IMR-90 (cell line): ENCODE measurements around the gene FARS2. TPM values are rescaled to one million over a fixed set of nuclear protein-coding genes. Genes with fewer than 3 reads are reported as not detected.

Experiments used
- ATAC-seq: fragments of 200-7000 bp; cut with Tn5 transposase; 2 replicates; pipeline ENCODE4 v1.9.1; 2020; ENCODE audit warnings: low read depth, mild to moderate bottlenecking, moderate library complexity
- BruUV-seq: library from RNA; stranded (reverse); fragments of 400-500 nt; replicated peaks from 2 replicates; lab custom pipeline; 2021; lab: Mats Ljungman, UMichigan
- CTCF ChIA-PET: fragments of 300-600 bp; formaldehyde crosslinking; extraction: SDS; loops from one replicate; lab custom pipeline; 2021; ENCODE audit warnings: antibody characterized with exemption; lab: Yijun Ruan, JAX
- POLR2A ChIA-PET: fragments of 300-600 bp; sonication (Branson Sonifier 250); formaldehyde crosslinking; loops from one replicate; lab custom pipeline; 2022; ENCODE audit warnings: antibody characterized with exemption; ENCODE audit not compliant: unreplicated experiment; lab: Charles Lee
- DNase-seq: peaks from one replicate; pipeline ENCODE4 v3.0.0; 2013
- H2AFZ ChIP-seq: replicated peaks from 2 replicates; pipeline ENCODE3; 2013; ENCODE audit warnings: low read length, mild to moderate bottlenecking; ENCODE audit not compliant: poor library complexity
- H2AK5ac ChIP-seq: 2 replicates; pipeline ENCODE4 v1.6.1; 2013; ENCODE audit warnings: low read depth, low read length, inconsistent platforms
- H2AK9ac ChIP-seq: replicated peaks from 2 replicates; pipeline ENCODE3; 2013; ENCODE audit warnings: mild to moderate bottlenecking, low read depth, low read length, moderate library complexity; ENCODE audit not compliant: poor library complexity
- H2BK120ac ChIP-seq: 2 replicates; pipeline ENCODE4 v1.6.1; 2013; ENCODE audit warnings: low read depth, low read length, inconsistent platforms
- H2BK15ac ChIP-seq: 3 replicates; pipeline ENCODE4 v1.6.1; 2013; ENCODE audit warnings: low read depth, low read length, inconsistent platforms
- H2BK20ac ChIP-seq: 2 replicates; pipeline ENCODE4 v1.6.1; 2013; ENCODE audit warnings: low read depth, mild to moderate bottlenecking, inconsistent platforms, low read length, moderate library complexity
- H2BK5ac ChIP-seq: 2 replicates; pipeline ENCODE4 v1.6.1; 2013; ENCODE audit warnings: mild to moderate bottlenecking, low read depth, low read length, inconsistent platforms; ENCODE audit not compliant: poor library complexity, severe bottlenecking
- H3K14ac ChIP-seq: replicated peaks from 2 replicates; pipeline ENCODE4 v1.6.1; 2013; ENCODE audit warnings: low read depth, low read length, inconsistent platforms
- H3K18ac ChIP-seq: 2 replicates; pipeline ENCODE4 v1.6.1; 2013; ENCODE audit warnings: low read depth, low read length, control low read depth
- H3K23ac ChIP-seq: 2 replicates; pipeline ENCODE4 v1.6.1; 2013; ENCODE audit warnings: low read depth, low read length, inconsistent platforms
- H3K27ac ChIP-seq: 2 replicates; pipeline ENCODE4 v1.5.1; 2013; ENCODE audit warnings: mild to moderate bottlenecking, control low read depth, low read length; ENCODE audit not compliant: insufficient read depth
- H3K27me3 ChIP-seq: 2 replicates; pipeline ENCODE4 v1.6.1; 2013; ENCODE audit warnings: low read length; ENCODE audit not compliant: control insufficient read depth, insufficient read depth
- H3K36me3 ChIP-seq: 2 replicates; pipeline ENCODE4 v1.6.1; 2013; ENCODE audit warnings: low read length, mixed read lengths; ENCODE audit not compliant: control insufficient read depth, insufficient read depth
- H3K4ac ChIP-seq: 2 replicates; pipeline ENCODE4 v1.6.1; 2013; ENCODE audit warnings: low read depth, low read length, inconsistent platforms
- H3K4me1 ChIP-seq: 2 replicates; pipeline ENCODE4 v1.6.1; 2013; ENCODE audit warnings: low read length, mixed read lengths; ENCODE audit not compliant: control insufficient read depth, insufficient read depth
- H3K4me2 ChIP-seq: 2 replicates; pipeline ENCODE4 v1.6.1; 2013; ENCODE audit warnings: low read depth, mild to moderate bottlenecking, control low read depth, low read length, moderate library complexity
- H3K4me3 ChIP-seq: 2 replicates; pipeline ENCODE4 v1.5.1; 2013; ENCODE audit warnings: low read depth, mild to moderate bottlenecking, control low read depth, low read length, moderate library complexity; ENCODE audit not compliant: insufficient read depth
- H3K56ac ChIP-seq: 2 replicates; pipeline ENCODE4 v1.6.1; 2013; ENCODE audit warnings: low read length, inconsistent platforms; ENCODE audit not compliant: insufficient read depth; ENCODE audit errors: extremely low read depth
- H3K79me1 ChIP-seq, 2 experiments: 2 replicates each; pipeline ENCODE4 v1.6.1; 2013; ENCODE audit warnings: low read length in 2 of 2, inconsistent platforms in 1 of 2, low read depth in 1 of 2
- H3K9ac ChIP-seq: 2 replicates; pipeline ENCODE4 v1.6.1; 2013; ENCODE audit warnings: low read depth, low read length, control low read depth
- H3K9me1 ChIP-seq: 2 replicates; pipeline ENCODE4 v1.6.1; 2013; ENCODE audit warnings: low read length, inconsistent platforms; ENCODE audit not compliant: insufficient read depth
- H3K9me3 ChIP-seq: 2 replicates; pipeline ENCODE4 v1.6.1; 2013; ENCODE audit warnings: low read length; ENCODE audit not compliant: control insufficient read depth, insufficient read depth
- H4K20me1 ChIP-seq: 2 replicates; pipeline ENCODE4 v1.6.1; 2013; ENCODE audit warnings: low read length, inconsistent platforms; ENCODE audit not compliant: insufficient read depth
- H4K5ac ChIP-seq: 2 replicates; pipeline ENCODE4 v1.6.1; 2013; ENCODE audit warnings: mild to moderate bottlenecking, low read depth, low read length, control low read depth
- H4K8ac ChIP-seq, 2 experiments: 2 replicates each; pipeline ENCODE4 v1.6.1; 2013; ENCODE audit warnings: low read depth in 2 of 2, low read length in 2 of 2, control low read depth in 1 of 2, inconsistent platforms in 1 of 2
- H4K91ac ChIP-seq: 2 replicates; pipeline ENCODE4 v1.6.1; 2013; ENCODE audit warnings: low read depth, low read length, inconsistent platforms; ENCODE audit not compliant: insufficient read depth
- CEBPB ChIP-seq: IDR thresholded peaks from 2 replicates; pipeline ENCODE4 v1.6.1; 2012; ENCODE audit warnings: low read depth, low read length, improper control_type of control experiment
- CHD1 ChIP-seq: IDR thresholded peaks from 2 replicates; pipeline ENCODE4 v1.6.1; 2012; ENCODE audit warnings: low read depth, low read length, improper control_type of control experiment
- CTCF ChIP-seq: conservative IDR thresholded peaks from 2 replicates; pipeline ENCODE4 v1.5.1; 2012; ENCODE audit warnings: mild to moderate bottlenecking, low read depth, low read length, improper control_type of control experiment
- MAFK ChIP-seq: IDR thresholded peaks from 2 replicates; pipeline ENCODE4 v1.6.1; 2012; ENCODE audit warnings: low read depth, low read length, improper control_type of control experiment
- MXI1 ChIP-seq: IDR thresholded peaks from 2 replicates; pipeline ENCODE4 v1.6.1; 2012; ENCODE audit warnings: low read depth, mild to moderate bottlenecking, low read length, moderate library complexity, borderline replicate concordance
- RAD21 ChIP-seq: IDR thresholded peaks from 2 replicates; pipeline ENCODE4 v1.6.1; 2012; ENCODE audit warnings: low read length, improper control_type of control experiment
- WGBS, 2 experiments: methylation state at CpG; one replicate each; pipeline versions ENCODE4 v1.1.5 to v1.1.7; 2013; ENCODE audit warnings: missing lambda C conversion rate in 2 of 2; ENCODE audit not compliant: insufficient read length in 1 of 2; ENCODE audit errors: extremely low coverage in 2 of 2; 5-methylcytosine and 5-hydroxymethylcytosine counted together
- dilution Hi-C: fragments of 300-500 bp; cut with HindIII; formaldehyde crosslinking; loops from one replicate; pipeline ENCODE4 v1.14.3; 2018; ENCODE audit warnings: low sequenced_read_pairs; ENCODE audit not compliant: unreplicated experiment
- in situ Hi-C: fragments of 300-500 bp; cut with MboI; formaldehyde crosslinking; loops from 3 replicates; pipeline ENCODE4 v1.14.3; 2019; ENCODE audit warnings: low sequenced_read_pairs, inconsistent platforms, mixed read lengths
- intact Hi-C: fragments of 100-400 bp; cut with micrococcal nuclease; formaldehyde crosslinking; loops from 2 replicates; pipeline ENCODE4 v1.10.0; 2022
- polyA plus RNA-seq, 3 experiments: library from polyadenylated mRNA; depleted of rRNA; stranded (reverse); fragments of >200 nt; gene quantifications; 2 replicates each; pipeline ENCODE4 v1.2.3, GENCODE V29; 2012; ENCODE audit warnings: low replicate concordance in 1 of 3
- total RNA-seq: library from RNA; depleted of rRNA; stranded (reverse); fragments of >200 nt; gene quantifications from 2 replicates; pipeline ENCODE4 v1.2.3, GENCODE V29; 2012

FARS2 gene
- total and polyA plus RNA-seq, 2 of the 4 experiments (the other 2 are of a cell fraction), result 12.1 to 28.9 TPM

- no peak for TF ChIP-seq CEBPB
- no peak for TF ChIP-seq CHD1
- no peak for TF ChIP-seq MXI1
- TF ChIP-seq RAD21, result no peak
Observed at GRCh38 chr6:5498579-5498899, 237.2 kb downstream of the FARS2 start (continued).

DNA sequence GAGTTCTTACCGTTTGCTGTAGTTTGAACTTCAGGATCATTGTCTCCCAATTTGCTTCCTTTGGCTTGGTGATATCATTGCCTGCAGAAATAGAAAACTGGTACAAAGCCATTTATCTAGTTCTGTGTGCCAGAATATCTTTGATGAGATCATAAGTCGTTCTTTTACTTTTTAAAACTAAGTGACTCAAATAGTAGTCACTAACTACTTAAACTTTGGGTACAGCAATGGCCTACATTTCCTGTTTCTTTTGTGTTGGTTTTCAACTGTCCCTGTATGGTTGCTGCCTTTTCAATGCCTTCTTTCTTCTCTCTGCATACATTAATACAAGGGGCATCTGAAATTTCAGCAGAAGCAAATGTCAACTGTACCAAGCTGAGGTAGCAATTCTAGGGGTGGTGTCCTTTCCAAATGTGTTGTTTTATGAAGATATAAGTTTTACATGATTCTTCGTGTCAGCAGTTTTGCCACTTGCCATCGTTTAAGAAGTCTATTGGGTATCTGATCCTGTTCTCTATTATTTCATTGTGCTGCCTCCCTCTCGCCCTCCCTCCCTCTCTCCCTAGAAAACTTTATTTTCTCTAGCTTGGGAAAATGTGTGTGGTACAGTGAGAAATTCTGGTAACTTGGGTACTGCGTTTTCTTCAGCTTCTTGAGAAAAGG, 238.5 kb downstream of the FARS2 start:
- 0% methylated on average over 1 of the region's 6 CpGs; no CpG with 5 or more reads in 1 of the 2 experiments for WGBS, 2 experiments
- Histone ChIP-seq H3K23ac (no peak overlapping the region), H4K5ac (peak overlapping the region; percentile 22; the same call in 1 of the 2 replicates), H3K27me3 (no peaks in the 10 kb centered on the region), H4K91ac (no peak overlapping the region), H2AK5ac (no peak overlapping the region), H3K9me3 (no peaks in the 10 kb centered on the region), H3K4me3 (no peak overlapping the region), H3K14ac (peak overlapping the region; percentile 63; the same call in 1 of the 2 replicates), H3K4ac (peak overlapping the region; percentile 43), H4K8ac (peak overlapping the region in 1 of 2 experiments; percentile 6; a peak in 2 of 4 replicates), H2BK15ac (0 out of 3 replicates have a peak overlapping the region, but pooled peaks have one; percentile 8), H2AFZ (no peak overlapping the region), H3K18ac (peak overlapping the region; percentile 7; the same call in 1 of the 2 replicates), H3K9me1 (0 out of 2 replicates have a peak, but pooled peaks cover 11% of the 10 kb centered on the region), H2AK9ac (no peak overlapping the region), H2BK120ac (peak overlapping the region; percentile 50; the same call in 1 of the 2 replicates), H2BK5ac (peak overlapping the region; percentile 59), H3K4me2 (peak overlapping the region; percentile 22; the same call in 1 of the 2 replicates), H3K9ac (no peak overlapping the region), H2BK20ac (peak overlapping the region; percentile 61; the same call in 1 of the 2 replicates), H4K20me1 (no peaks in the 10 kb centered on the region), H3K79me1 (peaks cover 0 to 3% of the 10 kb centered on the region in 2 experiments; a peak in 1 of 4 replicates), H3K27ac (no peak overlapping the region), H3K56ac (no peak overlapping the region), H3K36me3 (no peaks in the 10 kb centered on the region), H3K4me1 (peaks cover 5% of the 10 kb centered on the region; the same call in 1 of the 2 replicates)
- dilution Hi-C loops (no loop called here), intact Hi-C loops (loop anchor here (5.0 kb wide), 1 partner anchor 62 kb away; no protein-coding TSS in a partner anchor), in situ Hi-C loops (no loop called here)
- CTCF ChIA-PET, result interaction anchor here (0.9 kb wide), 1 partner anchor 29 kb away, joined by 7 read pairs; no protein-coding TSS in a partner anchor
- BruUV-seq, result no TSS peak
- TF ChIP-seq MAFK, result peak; percentile 83
- TF ChIP-seq CTCF, result no peak
- peak; percentile 76 for DNase-seq
- POLR2A ChIA-PET, result no interaction called here
- ATAC-seq, result peak; percentile 65
